Ascending aorta (tissue), 2 donors: ENCODE data around the gene INPP5J. TPM values are rescaled to one million over a fixed set of nuclear protein-coding genes. Genes with fewer than 3 reads are reported as not detected.
A peak's percentile ranks its signal among the peaks of the same experiment; 100 is the strongest.
"Not testable (repeated sequence)": the region's sequence is repeated elsewhere in the genome, so short reads cannot be mapped to it uniquely, and the experiment has no call there.

Source experiments
- DNase-seq, 2 donors: peaks; one replicate each; pipeline ENCODE4 v3.0.0-alpha.2; 2019; ENCODE audit warnings: low spot score in 2 of 2
- H3K27ac ChIP-seq, 2 donors: fragments of 200-600 bp; sonication (generic); one replicate each; pipeline ENCODE4 v1.5.1; 2016 to 2017; ENCODE audit warnings: mild to moderate bottlenecking in 1 of 2
- H3K27me3 ChIP-seq: fragments of 200-600 bp; sonication (generic); one replicate; pipeline ENCODE4 v1.5.1; 2017
- H3K36me3 ChIP-seq, 2 donors: fragments of 200-600 bp; sonication (generic); one replicate each; pipeline ENCODE4 v1.5.1; 2016
- H3K4me1 ChIP-seq, 2 donors: fragments of 200-600 bp; sonication (generic); one replicate each; pipeline ENCODE4 v1.5.1; 2016 to 2017; ENCODE audit warnings: mild to moderate bottlenecking in 1 of 2
- H3K4me3 ChIP-seq, 2 donors: fragments of 200-600 bp; sonication (generic); one replicate each; pipeline ENCODE4 v1.5.1; 2016 to 2017; ENCODE audit warnings: mild to moderate bottlenecking in 1 of 2
- H3K9me3 ChIP-seq, 2 donors: fragments of 200-600 bp; sonication (generic); one replicate each; pipeline ENCODE4 v1.5.1; 2016
- intact Hi-C: fragments of 100-400 bp; cut with DNase I; formaldehyde crosslinking; loops from one replicate; pipeline ENCODE4 v1.15.1; 2023
- total RNA-seq: library from RNA; depleted of rRNA; stranded (reverse); fragments of >200 nt; gene quantifications from one replicate; pipeline ENCODE4 v1.1.0, GENCODE V29; 2016
- TF ChIP-seq, protein P1 (sequence below), 3 experiments: fragments of 200-600 bp in 2 of 3; fragments of 450-650 bp in 1 of 3; sonication (generic) in 2 of 3; IDR thresholded peaks; one replicate each; pipeline ENCODE4 v1.5.1; 2016 to 2019; ENCODE audit warnings: antibody characterized with exemption in 3 of 3, mild to moderate bottlenecking in 1 of 3, moderate library complexity in 1 of 3

Gene INPP5J
- total RNA-seq, 1 donor from 2014 or later: 1.3 TPM

DNA sequence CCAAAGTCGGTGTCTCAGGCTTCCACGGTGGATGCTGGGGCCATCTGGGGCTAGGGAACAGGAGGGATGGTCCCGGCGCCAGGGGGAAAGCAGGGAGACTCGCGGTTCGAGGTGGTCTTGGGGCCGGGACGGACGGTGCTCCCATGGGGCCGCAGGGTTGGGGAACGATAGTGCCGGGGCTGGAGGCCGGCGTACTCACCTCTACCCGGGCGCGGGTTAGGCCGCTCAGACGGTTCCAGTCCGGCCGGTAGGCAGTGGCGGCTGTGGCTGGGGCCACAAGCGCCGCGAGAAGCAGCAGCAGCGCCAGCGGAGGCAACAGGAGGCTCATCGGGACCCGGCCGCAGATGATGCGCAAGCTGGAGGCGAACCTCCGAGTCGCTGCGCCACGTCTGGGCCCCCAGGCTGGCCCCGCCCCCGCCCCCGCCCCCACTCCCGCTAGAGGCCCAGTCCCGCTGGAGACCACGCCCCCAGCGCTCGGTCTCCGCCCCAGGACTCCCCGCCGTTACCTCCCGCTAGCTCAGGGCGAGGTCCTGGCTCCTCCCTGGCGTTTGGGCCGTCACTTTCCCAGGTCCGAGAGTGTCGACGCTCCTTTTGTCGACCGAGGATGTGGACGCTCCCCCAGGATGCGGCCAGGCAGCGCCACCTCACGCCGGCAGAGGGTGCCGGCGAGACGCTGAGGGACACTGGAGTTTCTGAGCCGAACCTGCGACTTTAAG, 15.4 kb upstream of the INPP5J start, which contains the start of gene SELENOM:
Gene SELENOM (minus strand): TSS at position 391 of the 716 bp plus-strand sequence. CDS start 63 bp downstream, at position 328.
- Histone ChIP-seq H3K27ac (peak within 1 kb of the TSS; percentile 98 to 99), H3K27me3 (no peaks in the 10 kb centered on the region), H3K4me1 (peaks cover 0 to 35% of the 10 kb centered on the region in 2 donors), H3K36me3 (peaks cover 14 to 16% of the 10 kb centered on the region in 2 donors), H3K9me3 (no peaks in the 10 kb centered on the region), H3K4me3 (peak within 1 kb of the TSS; percentile 87 to 94)
- intact Hi-C loops: loop anchor here (1.0 to 10.0 kb wide), 6 partner anchors 42 to 683 kb away; partner anchors contain the start of genes MTFP1 and PIK3IP1
- peak; percentile 88 to 99 for DNase-seq
- TF ChIP-seq, protein P1, sequence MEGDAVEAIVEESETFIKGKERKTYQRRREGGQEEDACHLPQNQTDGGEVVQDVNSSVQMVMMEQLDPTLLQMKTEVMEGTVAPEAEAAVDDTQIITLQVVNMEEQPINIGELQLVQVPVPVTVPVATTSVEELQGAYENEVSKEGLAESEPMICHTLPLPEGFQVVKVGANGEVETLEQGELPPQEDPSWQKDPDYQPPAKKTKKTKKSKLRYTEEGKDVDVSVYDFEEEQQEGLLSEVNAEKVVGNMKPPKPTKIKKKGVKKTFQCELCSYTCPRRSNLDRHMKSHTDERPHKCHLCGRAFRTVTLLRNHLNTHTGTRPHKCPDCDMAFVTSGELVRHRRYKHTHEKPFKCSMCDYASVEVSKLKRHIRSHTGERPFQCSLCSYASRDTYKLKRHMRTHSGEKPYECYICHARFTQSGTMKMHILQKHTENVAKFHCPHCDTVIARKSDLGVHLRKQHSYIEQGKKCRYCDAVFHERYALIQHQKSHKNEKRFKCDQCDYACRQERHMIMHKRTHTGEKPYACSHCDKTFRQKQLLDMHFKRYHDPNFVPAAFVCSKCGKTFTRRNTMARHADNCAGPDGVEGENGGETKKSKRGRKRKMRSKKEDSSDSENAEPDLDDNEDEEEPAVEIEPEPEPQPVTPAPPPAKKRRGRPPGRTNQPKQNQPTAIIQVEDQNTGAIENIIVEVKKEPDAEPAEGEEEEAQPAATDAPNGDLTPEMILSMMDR (IDR thresholded peaks at IDR 0.05): peak; percentile 97 to 99 (median 98)

DNA sequence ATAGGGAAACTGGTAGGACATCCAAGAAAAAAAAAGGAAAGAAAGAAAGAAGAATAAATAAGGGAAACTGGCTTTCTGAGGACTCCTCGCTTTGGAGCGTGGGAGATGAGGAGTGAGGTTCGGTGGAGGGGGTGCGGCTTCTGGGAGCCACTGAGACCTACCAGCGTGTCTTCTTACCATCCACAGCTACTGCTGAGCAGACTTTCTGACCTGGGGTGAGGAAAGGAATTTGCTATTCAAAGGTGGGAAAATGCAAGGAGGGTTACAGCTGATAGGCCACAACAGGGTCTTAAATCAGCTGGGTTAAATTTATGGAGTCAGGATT, 14.9 kb upstream of the INPP5J start:
- intact Hi-C loops: loop anchor here (1.0 to 10.0 kb wide), 6 partner anchors 41 to 683 kb away; partner anchors contain the start of genes MTFP1 and PIK3IP1
- peaks cover 0 to 31% of the 10 kb centered on the region in 2 donors for H3K4me1 ChIP-seq
- peak overlapping the region; percentile 9 to 87 for H3K4me3 ChIP-seq
- peak overlapping the region; percentile 81 to 99 for H3K27ac ChIP-seq
- no peaks in the 10 kb centered on the region for H3K27me3 ChIP-seq
- no peak for DNase-seq
- peaks cover 14 to 16% of the 10 kb centered on the region in 2 donors for H3K36me3 ChIP-seq
- no peaks in the 10 kb centered on the region for H3K9me3 ChIP-seq
- TF ChIP-seq, protein P1 (IDR thresholded peaks at IDR 0.05): no peak

DNA sequence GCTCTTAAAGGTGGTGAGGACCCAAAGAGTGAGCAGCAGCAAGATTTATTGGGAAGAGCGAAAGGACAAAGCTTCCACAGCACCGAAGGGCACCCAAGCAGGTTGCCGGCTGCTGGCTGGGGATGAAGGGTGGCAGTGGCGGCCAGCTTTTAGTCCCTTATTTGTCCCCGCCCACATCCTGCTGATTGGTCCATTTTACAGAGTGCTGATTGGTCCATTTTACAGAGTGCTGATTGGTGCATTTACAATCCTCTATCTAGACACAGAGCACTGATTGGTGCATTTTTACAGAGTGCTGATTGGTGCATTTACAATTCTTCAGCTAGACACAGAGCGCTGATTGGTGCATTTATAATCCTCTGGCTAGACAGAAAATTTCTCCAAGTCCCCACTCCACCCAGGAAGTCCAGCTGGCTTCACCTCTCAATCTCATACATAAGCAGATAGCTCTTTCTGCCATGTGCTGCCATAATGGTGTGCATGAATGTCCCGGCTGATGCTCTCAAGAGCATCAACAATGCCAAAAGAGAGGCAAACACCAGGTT, 10.1 kb upstream of the INPP5J start:
- not testable (repeated sequence) for H3K9me3 ChIP-seq

DNA sequence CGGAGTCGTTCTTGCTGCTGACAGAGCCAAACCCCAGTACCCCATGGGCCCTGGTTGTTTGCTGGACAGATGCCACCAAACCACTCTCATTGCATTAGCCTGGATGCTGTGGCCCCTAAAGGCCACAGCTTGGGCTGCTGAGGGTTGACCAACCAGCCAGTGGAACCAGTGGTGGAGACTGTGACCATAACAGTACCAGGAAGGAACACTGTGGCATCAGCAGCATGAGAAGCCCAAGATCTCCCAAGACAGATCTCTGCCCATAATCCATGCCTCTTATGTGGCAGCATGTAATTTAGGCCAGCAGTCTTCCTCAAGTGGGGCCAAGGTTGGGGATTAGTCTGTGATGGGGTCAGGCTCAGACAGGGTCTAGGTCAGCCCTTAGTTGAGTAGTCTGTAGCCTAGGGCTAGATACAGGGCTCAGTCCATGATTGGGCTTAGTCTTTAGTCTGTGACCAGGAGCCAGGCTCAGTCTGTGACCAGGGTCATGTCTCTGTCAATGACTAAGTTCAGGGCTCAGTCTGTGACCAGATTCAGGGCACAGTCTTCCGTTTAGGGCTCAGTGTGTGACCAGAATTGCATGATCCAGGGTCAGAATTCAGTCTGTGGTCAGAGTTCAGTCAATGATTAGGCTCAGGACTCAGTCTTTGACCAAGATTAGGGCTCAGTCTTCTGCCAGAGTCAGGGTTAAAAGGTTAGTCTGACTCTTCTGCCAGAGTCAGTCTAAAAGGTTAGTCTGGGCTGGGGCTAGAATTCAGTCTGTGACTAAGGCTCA, 4.5 kb upstream of the INPP5J start:
- Histone ChIP-seq H3K36me3 (no peaks in the 10 kb centered on the region), H3K27ac (no peak overlapping the region), H3K27me3 (no peaks in the 10 kb centered on the region), H3K4me3 (no peak overlapping the region), H3K4me1 (peaks cover 0 to 7% of the 10 kb centered on the region in 2 donors), H3K9me3 (no peaks in the 10 kb centered on the region)
- DNase-seq: no peak
- intact Hi-C loops: no loop called here
- TF ChIP-seq, protein P1 (IDR thresholded peaks at IDR 0.05): no peak

More for the DNA sequence above, 10.1 kb upstream of the INPP5J start:
- H3K27ac ChIP-seq, H3K4me3 ChIP-seq, H3K36me3 ChIP-seq, intact Hi-C loops, DNase-seq, H3K27me3 ChIP-seq, H3K4me1 ChIP-seq: not testable (repeated sequence)

DNA sequence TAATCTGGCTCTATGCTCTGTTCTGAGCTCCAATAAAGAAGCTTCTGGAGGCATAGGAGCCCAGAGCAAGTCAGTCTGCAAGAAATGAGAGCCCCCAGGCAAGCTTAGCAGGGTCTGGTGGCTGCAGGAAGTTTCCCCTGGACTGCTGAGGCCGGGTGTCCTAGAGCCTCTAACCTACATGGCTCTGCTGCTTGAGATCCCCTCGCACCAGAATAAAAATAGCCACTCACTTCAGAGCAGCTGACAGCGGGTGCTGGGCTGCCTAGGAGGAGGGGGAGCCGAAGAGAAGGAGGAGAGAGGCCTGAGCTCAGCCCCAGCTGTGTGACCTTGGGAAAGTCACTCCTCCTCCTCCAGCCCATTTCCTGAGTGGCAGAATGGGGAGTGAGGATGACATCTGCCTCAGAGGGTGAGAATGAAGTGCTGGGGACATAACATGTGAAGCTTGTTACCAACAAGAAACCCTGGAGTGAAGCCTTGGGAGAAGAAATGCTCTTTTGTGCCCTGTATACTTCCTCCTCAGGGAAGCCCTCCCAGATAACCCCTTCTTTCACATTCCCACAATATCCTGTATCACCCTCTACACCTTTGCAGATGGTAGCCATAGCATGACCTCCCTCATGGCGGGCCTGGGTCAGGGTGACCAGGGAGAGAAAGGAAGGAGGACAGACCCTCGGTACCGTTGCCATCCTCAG, 3.6 kb upstream of the INPP5J start:
- intact Hi-C loops: no loop called here
- DNase-seq: no peak
- Histone ChIP-seq H3K9me3 (no peaks in the 10 kb centered on the region), H3K36me3 (no peaks in the 10 kb centered on the region), H3K4me3 (no peak overlapping the region), H3K27me3 (no peaks in the 10 kb centered on the region), H3K27ac (no peak overlapping the region), H3K4me1 (peaks cover 0 to 7% of the 10 kb centered on the region in 2 donors)
- TF ChIP-seq, protein P1 (IDR thresholded peaks at IDR 0.05): no peak
